Stomach (tissue), 4 donors: ENCODE measurements around the gene SLC27A1.

ENCODE experiments used
- EP300 ChIP-seq: sonication (generic); formaldehyde crosslinking; IDR thresholded peaks from one replicate; pipeline ENCODE4 v1.6.1; 2017; ENCODE audit warnings: antibody characterized with exemption
- TF ChIP-seq, protein P1 (sequence below), 7 experiments: fragments of 450-650 bp in 4 of 7; fragments of 200-600 bp in 3 of 7; sonication (generic) in 3 of 7; IDR thresholded peaks; one replicate each; pipeline ENCODE4 v1.5.1; 2016 to 2019; ENCODE audit warnings: antibody characterized with exemption in 7 of 7, control low read depth in 2 of 7, mild to moderate bottlenecking in 1 of 7

DNA sequence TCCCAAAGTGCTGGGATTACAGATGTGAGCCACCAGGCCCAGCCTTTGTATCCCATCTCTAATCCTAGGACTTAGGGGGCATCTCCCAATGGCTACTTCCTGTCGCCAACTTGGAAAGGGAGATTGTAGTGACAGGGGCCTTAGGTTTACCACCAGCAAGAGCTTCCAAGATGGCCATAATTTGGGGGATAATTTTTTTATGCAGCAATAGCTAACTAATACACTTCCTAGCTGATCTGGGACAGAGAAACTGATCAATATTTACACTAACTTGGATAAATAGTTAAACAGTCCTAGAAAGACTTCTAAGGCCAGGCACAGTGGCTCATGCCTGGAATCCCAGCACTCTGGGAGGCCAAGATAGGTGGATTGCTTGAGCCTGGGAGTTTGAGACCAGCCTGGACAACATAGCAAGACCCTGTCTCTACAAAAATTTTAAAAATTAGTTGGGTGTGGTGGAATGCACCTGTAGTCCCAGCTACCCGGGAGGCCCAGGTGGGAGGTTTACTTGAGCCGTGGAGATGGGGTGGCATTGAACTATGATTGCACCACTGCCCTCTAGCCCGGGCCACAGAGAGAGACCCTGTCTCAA, 79.8 kb downstream of the SLC27A1 start:
- TF ChIP-seq EP300, result no peak
- TF ChIP-seq, protein P1, sequence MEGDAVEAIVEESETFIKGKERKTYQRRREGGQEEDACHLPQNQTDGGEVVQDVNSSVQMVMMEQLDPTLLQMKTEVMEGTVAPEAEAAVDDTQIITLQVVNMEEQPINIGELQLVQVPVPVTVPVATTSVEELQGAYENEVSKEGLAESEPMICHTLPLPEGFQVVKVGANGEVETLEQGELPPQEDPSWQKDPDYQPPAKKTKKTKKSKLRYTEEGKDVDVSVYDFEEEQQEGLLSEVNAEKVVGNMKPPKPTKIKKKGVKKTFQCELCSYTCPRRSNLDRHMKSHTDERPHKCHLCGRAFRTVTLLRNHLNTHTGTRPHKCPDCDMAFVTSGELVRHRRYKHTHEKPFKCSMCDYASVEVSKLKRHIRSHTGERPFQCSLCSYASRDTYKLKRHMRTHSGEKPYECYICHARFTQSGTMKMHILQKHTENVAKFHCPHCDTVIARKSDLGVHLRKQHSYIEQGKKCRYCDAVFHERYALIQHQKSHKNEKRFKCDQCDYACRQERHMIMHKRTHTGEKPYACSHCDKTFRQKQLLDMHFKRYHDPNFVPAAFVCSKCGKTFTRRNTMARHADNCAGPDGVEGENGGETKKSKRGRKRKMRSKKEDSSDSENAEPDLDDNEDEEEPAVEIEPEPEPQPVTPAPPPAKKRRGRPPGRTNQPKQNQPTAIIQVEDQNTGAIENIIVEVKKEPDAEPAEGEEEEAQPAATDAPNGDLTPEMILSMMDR (IDR thresholded peaks at IDR 0.05), result no peak
